NCI-H82 (cell line): ENCODE measurements around the gene RAC2.

ENCODE experiments used
- DNase-seq: peaks from one replicate; lab custom pipeline; 2025; lab: John Stamatoyannopoulos, UW

The RAC2 gene

DNA sequence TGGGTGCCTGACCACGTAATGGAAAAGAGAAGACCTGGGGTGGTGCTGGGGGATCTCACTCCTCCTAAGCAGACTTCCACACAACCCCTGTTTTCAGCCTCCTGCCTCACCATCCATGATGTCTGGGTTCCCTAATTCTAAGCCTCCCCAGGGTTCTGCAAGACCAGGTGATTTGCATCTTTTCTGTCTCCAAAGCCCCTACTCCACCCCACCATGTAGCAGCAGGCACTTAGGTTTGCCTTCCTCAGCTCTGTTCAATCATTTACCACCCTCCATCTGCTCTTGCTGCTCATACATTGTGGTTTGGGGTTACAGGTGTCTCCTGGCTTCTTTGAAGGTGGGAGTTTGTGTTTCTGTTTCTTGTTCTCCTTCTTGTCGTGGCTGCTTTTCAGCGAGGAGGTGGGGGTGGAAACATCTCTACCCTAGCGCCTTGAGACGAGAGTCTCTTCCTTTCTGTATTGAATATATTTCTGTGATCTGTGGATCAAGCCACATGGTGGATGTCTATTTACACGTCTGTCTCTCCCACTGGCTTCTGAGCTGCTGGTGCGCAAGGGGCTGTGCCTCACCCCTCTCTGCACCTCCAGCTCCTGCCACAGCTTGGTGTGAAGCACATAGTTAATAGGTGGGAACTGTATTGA, 25.2 kb downstream of the RAC2 start:
- no peak for DNase-seq

DNA sequence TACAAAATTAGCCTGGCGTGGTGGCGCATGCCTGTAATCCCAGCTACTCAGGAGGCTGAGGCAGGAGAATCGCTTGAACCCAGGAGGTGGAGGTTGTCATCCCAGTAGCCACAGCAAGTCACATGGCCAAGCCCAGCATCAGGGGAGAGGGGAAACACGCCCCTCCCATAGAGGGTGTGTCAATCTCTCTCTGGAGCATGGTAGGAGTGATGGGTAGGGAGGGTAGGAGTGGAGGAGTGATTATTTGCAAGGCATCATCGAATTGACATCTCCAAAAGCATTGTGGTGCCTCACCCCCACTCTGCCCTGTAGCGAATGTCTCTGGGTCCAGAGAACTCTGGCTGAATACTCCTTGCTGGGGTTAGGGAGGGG, 25.7 kb downstream of the RAC2 start:
- no peak for DNase-seq

DNA sequence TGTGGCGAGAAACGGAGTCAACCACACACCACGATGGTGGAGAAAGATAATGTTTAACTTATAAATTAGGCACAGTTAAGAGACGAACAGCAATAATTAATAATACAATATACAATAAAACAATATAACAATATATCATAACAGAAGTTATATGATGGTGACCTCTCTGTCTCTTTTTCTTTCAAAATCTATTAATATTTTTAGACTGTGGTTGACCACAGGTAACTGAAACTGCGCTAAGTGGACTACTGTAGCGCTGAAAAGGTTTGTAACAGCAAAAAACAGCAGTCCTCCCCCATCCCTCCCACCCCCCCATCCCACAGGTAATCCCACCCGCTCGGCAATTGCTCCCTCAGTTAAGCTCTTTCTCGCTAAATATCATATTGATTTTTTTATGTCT, 28.2 kb downstream of the RAC2 start:
- no peak for DNase-seq

DNA sequence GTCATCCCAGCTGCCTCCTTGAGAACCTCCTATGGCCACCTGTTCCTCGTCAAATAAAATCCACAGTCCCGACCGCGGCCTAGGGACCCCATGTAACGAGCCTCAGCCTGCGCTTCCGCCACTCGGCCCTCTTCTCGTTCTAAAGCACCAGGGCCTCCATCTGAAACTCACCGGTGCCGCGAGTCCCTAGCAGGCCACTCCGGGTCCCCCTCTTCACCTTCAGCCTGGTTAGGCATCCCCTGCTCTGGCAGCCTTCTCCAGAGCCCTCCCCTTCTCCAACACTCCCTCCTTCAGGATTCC, 29.4 kb downstream of the RAC2 start:
- DNase-seq: no peak

DNA sequence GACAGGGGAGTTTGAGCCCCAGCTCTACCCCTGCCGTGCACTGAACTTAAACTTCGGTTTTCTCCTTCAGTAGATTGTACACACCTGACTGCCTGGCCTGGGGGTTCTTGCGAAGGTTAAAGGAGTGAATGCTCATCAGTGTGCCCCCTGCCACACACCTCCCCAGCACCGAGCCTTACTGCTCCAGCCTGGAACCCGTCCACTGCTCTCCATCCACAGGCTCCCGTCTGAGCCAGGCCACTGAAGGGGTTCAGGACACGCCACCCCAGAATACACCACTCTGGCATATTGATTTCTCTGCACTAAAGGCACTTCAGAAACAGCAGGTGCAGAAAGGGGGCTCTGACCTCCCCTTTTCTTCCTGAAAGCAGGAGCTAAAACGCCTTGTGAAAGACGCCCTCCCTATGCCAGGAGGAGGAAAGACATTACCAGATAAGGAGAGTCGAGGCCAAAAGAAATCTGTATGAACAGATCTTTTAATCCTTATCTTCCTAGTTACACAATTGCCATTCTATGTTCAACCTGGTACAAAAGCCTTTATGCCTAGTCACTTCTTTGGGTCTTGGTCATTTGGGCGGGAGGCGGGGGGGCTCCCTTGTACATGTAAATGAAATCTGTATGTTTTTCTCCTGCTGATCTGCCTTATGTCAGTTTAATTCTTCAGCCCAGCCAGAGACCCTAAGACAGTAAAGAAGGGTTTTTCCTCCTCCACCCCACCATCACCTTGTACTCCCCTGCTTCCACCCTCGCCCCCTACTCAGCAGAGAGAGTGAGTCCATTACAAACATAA, 29.9 kb downstream of the RAC2 start:
- no peak for DNase-seq

DNA sequence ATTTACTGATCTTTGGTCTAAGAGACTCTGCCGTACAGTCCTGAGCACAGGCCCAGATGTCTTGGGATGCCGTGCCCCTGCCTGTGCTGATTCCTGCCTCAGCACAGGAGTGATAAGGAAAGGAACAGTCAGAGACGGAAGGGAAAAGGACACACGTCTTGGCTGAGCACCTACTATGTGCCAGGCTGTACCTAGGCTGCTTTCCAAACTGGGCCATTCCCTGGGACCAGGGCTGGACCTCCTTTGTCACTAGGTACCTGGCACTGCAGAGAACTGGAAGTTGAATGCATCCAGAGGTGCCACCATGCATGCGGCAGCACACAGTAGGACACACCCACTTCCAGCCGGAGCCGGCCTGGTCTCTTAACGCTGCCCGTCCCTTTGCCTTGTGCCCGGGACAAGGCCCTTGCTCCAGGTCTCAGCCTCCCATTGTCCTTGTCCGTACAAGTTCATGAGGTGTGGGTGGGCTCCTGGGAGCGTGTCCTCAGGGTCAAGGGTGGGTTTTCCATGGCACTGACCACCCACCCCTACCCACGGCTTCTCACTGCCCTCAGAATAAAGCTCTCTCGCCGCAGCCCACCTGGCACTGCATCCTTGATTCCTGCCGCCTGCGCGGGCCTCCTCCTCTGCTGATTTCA, 30.7 kb downstream of the RAC2 start:
- no peak for DNase-seq

DNA sequence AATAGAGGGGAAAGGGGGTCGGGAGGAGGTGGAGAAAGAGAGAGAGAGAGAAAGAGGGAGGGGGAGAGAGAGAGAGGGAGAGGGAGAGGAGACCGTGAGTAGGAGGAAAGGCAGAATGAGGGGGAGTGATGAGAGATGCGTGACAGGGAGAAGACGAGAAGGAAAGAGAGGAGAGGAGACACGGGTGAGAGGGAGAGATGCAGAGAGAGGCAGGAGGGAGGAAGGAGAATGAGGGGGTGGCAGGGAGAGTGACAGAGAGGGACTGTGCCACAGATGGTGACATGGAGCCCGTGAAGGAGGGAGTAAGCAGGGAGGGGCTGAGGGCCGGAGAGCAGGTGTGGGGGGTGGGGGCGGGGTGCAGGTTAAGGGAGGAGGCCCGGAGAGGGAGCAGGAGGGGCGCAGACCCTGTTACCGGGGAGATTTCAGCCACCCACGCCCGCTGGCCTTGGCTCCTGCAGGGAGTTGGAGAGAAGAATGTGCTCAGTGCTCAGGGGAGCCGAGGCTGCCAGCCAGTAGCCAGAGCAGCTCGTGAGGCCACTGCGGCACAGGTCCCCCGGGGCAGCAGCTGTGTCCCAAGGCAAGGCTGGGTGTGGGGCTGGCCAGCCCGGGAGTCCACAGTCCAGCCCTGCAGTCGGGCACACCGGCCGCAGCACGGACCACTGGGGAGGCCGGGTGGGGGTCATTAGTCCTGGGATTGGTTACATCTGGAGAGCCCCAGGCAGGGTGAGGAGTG, 31.7 kb downstream of the RAC2 start, which contains the start of gene SSTR3:
SSTR3 (minus strand) TSS at position 304 of the 733 bp plus-strand sequence. CDS start 4,674 bp downstream, outside the sequence.
- peak; percentile 18 for DNase-seq

DNA sequence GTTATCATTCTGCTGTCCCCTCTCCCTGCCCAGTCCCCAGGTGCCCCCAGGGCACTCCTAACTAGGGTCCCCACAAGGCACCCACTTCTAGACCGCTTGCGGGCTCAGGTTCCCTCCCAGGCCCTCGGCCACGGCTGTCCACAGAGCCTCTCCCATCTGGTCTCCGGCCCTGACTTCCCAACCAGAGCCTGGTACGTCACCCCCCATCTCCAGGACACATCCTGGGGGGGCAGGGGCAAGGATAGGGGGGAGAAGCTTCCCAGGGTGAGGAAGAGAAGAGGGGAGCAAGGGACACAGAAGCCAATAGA, 32.2 kb downstream of the RAC2 start:
- no peak for DNase-seq

DNA sequence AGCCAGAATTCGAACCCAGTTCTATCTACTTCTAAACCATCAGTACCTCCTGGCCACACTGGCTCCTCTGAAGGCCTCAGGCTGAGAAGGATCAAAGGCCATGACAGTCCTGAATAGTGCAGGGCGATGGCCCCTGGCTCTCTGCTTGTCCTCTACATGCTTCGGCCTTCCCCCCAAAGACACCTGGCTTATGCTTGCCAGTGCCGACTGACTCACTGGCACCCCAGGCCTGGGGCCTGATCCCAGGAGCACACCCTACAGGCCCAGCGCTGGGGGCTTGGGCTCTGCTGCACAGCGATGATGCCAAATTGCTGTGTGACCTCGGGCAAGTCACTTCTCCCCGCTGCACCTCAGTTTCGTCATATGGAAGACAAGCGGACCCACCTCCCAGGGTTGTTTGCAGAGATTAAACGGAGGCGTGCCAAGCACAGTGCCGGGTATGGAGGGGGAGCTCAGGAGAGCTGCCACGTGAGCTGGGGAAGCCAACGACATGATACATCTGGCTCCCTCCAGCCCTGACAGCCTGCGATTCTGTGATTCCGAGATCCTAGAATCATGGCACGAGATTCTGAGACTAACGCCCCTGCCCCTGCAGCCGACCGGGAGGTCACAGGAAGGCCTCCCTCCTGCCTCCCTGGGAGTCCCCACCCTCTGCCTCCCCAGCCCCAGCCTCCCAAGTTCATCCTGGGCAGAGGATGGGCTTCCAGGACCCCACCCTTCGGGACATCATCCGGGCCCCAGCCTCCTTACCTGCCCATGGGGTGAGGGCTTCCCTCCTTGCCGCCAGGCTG, 32.8 kb downstream of the RAC2 start:
- no peak for DNase-seq

DNA sequence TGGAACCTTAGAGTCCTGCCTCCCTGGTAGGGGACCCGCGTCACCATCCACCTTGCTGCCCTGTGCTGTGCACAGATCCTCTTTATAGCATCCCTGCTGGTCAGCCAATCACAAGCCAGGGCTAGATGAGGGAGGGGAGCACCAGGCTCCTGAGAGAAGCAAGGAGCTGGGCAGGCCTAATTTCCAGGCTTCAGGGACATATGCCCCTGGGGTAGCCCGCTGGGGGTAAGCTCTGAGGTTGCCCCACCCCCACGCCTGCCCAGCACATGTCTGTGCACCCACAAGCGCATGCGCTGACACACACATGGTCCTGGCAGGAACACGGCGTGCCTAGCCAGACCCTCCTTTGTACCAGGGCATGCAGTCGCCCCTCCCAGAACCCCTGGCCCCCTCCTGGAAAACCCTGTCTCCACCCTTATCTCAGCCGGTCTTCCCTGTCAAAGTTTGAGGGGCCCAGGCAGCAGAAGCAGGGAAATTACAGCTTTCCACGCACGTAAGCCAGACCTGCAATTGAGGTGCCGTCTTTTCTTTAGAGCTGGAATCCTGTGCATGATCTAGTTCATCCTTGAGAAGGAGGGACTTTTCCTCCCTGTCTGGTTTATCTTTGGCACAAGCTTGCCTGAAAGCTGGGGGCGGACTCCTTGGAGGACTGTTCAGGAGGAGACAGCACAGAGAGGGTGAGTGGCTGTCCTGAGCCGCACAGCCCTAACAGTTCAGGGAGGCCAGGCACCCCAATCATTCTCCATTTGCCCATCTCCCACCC, 33.8 kb downstream of the RAC2 start:
- DNase-seq: no peak

DNA sequence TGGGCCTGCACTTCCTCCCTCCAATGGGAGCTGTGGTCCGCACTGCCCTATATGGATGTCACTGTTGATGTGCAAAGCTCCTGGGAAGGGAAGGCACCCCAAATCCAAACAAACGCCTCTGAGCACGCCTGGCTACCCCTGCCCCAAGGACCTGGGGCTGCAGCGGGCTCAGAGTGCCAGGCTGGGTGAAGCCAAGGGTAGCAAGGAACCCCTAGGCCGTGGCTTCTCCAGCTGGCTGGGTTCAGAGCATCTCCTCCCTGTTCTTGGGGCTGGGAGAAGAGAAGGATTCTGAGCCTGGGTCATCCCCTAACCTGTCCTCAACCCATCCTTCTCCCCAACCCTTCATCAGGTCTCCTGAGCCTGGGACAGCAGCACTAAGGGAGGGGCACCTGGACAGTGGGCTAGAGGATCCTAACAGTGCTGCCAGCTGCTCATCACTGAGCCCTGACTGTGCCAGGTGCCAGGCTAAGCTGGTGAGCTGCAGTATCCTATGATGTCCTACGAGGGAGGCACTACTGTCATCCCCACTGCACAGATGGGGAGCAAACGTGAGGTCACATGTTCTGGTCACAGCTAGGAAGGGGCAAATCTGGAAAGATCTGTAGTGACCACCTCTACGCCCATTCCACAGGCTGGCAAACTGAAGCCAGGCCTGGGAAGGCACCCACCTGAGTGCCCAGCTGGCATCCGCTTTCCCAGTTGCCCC, 34.8 kb downstream of the RAC2 start:
- no peak for DNase-seq

DNA sequence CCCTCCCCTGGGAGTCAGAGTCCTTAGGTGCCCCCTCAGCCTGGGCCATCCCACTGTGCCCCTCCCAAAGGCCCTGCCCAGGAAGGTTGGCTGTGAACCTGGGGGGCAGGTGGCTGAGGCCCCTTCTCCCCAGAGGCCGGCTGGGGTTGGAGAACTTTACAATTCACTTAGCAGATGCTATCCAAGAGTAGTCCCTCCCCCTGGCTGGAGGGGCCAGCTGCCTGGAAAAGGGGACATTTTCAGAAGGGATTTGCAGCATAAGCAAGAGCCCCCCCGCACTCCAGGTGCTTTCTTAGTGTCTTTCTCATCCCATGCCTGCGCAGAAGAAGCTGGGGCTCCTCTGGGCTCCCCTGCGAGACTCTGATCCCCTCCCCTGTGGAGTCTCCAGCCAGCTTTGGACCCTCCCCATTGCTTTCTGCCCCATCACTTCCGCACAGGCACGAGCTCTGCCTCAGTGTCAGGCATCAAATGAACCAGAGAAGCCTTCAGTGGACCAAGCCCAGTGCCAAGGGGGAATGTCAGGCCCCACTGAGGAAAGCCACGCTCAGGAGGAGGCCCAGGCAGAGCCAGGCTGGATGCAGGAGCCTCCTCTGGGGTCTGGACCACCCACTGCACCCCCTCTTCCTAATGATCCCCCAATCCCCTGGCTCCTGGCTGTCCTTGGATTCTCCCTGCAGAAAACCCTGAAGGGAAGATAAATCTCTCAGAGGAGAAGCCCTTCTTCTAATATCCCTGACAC, 35.5 kb downstream of the RAC2 start:
- no peak for DNase-seq

DNA sequence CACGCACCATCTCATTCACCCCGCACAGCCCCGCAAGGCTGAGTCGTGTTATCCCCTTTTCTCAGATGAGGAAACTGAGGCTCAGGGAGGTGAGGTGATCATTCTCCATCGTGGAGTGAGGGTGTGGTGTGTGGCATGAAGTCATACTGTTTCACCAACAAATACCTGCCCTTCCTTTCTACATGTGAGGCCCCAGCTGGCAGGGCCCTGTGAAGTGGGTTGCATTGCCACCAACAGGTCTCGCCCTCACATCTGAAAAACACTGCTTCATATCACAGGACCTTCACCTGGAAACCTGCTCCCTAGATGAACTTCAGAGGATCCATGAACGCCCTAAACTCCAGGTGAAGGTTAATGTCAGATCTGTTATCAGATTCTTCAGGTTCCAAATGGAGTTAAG, 36.1 kb downstream of the RAC2 start:
- DNase-seq: no peak

DNA sequence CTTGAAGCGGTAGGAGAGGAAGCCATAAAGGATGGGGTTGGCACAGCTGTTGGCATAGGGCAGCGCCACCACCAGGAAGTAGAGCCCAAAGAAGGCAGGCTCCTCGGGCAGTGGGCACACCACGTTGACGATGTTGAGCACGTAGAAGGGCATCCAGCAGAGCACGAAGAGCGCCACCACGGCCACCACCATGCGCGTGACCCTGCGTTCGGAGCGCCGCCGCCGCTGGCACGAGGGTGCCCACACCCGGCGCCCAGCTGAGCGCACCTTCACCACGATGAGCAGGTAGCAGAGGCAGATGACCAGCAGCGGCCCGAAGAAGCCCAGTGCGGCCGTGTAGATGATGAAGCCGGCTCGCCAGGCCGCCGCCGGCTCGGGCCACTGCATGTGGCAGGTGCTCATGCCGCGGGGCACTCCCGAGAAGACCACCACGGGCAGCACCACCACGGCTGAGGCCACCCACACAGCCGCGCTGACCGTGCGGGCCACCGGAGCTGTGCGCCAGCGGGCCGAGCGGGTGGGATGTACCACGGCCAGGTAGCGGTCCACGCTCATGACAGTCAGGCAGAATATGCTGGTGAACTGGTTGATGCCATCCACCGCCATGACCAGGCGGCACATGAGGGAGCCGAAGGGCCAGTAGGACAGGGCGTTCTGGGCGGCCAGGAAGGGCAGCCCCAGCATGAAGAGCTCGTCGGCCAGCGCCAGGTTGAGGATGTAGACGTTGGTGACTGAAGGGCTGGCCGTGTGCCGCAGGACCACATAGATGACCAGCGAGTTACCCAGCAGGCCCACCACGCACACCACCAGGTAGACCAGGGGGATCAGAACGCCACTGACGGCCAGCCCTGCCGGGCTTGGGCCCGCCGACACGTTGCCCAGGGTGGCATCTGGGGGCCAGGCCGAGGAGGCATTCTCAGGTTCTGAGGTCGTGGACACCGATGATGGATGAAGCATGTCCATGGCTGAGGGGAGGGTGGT, 36.9 kb downstream of the RAC2 start:
- DNase-seq: no peak

DNA sequence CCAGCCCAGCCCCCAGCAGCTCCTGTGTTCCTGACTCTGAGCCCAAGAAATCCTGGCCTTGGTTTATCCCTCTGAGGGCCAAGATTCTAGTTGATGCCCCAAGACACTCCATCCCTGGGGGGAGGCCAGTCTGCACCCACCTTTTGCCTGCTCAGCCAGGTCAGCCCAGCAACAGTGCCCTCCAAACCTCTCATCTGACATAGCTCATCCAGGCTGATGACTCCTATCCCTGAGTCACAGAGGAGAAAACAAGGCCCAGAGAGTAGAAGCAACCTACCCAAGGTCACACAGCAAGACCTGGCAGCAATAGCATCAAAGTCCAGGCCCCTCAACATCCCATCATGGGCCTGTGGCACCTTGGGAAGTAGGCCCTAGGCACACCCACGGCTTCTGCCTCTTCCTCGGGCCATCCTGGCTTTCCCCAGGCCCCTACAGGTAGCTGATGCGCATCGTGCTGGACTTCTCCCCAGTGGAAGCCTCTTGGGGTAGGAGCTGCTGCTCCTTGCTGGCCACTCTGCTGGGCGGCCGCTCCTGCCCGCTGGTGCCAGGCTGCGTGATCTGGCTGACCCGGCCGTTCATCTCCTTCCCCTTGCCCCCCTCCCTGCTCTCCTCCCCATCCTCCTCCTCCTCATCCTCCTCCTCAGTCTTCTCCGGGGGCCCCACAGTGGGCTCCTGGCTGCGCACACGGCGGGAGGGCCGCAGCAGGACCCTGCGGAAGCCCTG, 37.8 kb downstream of the RAC2 start:
- DNase-seq: no peak

DNA sequence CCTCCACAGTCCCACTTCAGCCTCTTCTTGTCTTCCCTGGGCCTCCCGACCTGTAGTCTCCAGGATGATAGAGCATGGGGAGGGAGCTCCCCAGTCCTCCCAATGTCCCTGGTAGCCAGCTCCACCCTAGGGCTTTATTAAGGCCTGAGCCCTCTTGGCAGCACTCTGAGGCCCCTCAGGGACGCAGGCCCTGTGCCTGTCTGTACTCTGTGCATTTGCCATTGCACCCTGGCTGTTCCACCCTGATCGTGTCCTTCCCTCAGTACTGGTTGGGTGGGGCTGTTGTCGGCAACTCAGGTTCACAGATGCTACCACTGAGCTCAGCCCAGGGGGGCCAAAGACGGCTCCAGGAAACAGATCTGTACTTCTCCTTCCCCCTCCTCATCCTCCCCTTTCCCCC, 39.0 kb downstream of the RAC2 start:
- no peak for DNase-seq

DNA sequence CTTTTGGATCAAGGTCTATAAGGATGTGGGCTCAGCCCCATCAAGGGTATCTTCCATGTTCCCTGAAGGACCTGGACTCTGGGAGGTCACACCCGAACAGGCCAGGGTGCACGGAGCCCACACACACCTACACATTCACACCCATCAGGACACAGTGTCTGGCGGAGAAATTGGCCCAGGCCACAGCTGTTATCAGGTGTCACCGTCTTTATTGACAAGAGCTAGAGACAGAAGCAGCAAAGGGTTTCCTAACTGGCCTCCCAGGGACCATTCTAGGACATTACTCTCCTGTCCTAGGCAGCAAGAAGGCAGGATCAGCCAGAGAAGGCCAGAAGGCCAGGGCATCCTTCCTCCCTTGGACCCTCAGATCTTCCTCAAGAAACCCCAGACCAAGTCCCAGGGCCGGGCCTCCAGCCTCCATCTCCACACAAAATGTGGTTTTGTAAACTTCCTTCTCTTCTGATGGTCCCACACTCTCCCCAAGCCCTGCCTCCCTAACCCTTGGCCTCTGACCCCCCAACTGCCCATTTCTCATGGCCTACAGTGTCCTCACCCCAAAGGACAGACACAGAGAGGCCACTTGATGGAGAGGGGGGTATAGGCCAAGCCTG, 39.9 kb downstream of the RAC2 start:
- no peak for DNase-seq
